Measurements from ENCODE around the gene CEP170.

DNA sequence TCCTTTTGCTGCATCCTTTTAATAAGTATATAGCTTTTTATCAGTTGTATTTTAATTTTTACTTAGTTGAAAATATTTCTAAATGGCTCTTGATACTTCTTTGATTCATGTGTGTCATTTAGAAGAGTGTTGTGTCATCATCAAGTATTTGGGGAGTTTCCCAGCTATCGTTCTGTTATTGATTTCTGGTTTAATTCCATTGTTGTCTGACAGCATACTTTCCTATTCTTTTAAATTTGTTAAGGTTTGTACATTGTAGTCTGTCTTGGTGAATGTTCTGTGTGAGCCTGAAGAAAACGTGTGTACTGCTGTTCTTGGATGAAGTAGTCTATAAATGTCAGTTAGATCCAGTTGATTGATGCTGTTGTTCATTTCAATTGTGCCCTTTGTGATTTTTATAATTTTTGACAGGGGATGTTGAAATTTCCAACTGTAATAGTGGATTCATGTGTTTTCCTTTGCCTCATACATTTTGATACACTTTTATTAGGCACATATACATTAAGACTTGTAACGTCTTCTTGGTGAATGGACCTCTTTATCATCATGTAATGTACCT lies 25.6 kb upstream of the CEP170 start:
- TF ChIP-seq EP300 (IDR thresholded peaks at IDR 0.05; ENCODE audit: borderline replicate concordance) (no peak), RAD21 (IDR thresholded peaks at IDR 0.05; ENCODE audit: low read depth) (no peak), CEBPB (IDR thresholded peaks at IDR 0.05) (no peak), EGR1 (IDR thresholded peaks at IDR 0.05) (no peak), TAF1 (IDR thresholded peaks at IDR 0.05; ENCODE audit: low read depth) (no peak), YY1 (IDR thresholded peaks at IDR 0.05; ENCODE audit: low read depth) (no peak), TEAD4 (IDR thresholded peaks at IDR 0.05) (no peak), TCF12 (IDR thresholded peaks at IDR 0.05; ENCODE audit: low read depth) (no peak), CREB1 (IDR thresholded peaks at IDR 0.05; ENCODE audit: low read depth) (no peak)
- TF ChIP-seq, protein P1, sequence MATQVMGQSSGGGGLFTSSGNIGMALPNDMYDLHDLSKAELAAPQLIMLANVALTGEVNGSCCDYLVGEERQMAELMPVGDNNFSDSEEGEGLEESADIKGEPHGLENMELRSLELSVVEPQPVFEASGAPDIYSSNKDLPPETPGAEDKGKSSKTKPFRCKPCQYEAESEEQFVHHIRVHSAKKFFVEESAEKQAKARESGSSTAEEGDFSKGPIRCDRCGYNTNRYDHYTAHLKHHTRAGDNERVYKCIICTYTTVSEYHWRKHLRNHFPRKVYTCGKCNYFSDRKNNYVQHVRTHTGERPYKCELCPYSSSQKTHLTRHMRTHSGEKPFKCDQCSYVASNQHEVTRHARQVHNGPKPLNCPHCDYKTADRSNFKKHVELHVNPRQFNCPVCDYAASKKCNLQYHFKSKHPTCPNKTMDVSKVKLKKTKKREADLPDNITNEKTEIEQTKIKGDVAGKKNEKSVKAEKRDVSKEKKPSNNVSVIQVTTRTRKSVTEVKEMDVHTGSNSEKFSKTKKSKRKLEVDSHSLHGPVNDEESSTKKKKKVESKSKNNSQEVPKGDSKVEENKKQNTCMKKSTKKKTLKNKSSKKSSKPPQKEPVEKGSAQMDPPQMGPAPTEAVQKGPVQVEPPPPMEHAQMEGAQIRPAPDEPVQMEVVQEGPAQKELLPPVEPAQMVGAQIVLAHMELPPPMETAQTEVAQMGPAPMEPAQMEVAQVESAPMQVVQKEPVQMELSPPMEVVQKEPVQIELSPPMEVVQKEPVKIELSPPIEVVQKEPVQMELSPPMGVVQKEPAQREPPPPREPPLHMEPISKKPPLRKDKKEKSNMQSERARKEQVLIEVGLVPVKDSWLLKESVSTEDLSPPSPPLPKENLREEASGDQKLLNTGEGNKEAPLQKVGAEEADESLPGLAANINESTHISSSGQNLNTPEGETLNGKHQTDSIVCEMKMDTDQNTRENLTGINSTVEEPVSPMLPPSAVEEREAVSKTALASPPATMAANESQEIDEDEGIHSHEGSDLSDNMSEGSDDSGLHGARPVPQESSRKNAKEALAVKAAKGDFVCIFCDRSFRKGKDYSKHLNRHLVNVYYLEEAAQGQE (IDR thresholded peaks at IDR 0.05; ENCODE audit: low read depth) = no peak
- TF ChIP-seq, protein P2, sequence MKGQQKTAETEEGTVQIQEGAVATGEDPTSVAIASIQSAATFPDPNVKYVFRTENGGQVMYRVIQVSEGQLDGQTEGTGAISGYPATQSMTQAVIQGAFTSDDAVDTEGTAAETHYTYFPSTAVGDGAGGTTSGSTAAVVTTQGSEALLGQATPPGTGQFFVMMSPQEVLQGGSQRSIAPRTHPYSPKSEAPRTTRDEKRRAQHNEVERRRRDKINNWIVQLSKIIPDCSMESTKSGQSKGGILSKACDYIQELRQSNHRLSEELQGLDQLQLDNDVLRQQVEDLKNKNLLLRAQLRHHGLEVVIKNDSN (IDR thresholded peaks at IDR 0.05) = no peak
- TF ChIP-seq, protein P3, sequence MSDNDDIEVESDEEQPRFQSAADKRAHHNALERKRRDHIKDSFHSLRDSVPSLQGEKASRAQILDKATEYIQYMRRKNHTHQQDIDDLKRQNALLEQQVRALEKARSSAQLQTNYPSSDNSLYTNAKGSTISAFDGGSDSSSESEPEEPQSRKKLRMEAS (IDR thresholded peaks at IDR 0.05) = no peak

Measured in Ishikawa (cell line).